HG03558 (cell line): Measurements from ENCODE around the gene UBQLN4.

Experiments
- ATAC-seq: cut with Tn5 transposase; IDR thresholded peaks from one replicate; pipeline ENCODE4 v1.9.1; 2021; ENCODE audit warnings: moderate number of reproducible peaks; ENCODE audit not compliant: unreplicated experiment; ENCODE audit errors: extremely low read depth

Gene UBQLN4

DNA sequence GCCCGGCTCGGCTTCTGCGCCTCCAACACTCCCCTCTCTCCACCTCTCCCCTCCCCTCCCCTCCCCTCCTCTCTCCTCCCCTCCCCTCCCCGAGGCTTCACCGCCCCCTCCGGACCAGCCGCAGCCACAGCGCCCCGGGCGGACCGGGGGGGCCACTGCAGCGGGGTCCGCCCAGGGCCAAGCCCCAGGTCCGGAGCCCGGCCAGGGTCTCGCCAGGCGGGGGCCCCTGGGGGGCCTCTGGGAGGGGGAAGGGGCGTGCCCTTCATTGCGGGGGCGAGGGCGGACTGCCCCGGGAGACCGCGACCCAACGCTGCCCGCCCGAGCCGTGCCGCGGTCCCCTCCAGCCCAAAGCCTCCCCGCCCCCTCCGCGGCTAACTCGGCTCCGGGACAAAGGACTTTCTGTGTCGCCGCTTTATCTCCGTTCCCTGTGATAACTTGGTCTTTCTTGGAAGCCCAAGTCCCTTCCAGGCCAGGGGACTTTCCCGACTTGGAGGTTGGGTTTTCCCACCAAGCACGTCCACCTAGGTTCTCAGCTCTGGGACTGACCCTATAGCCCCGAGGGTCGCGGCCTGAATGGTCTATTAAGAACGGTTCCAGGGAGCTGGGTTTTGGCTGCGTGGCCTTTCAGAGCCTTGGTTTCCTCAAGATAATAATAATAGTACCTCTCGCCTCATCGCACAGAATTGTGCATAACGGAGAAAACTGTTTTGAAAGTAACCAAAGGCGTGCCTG is at the start of gene UBQLN4:
Gene UBQLN4, minus strand, starts transcription at position 31 of the 732 bp plus-strand sequence. CDS start 97 bp downstream, outside the sequence.
- ATAC-seq, result no peak

DNA sequence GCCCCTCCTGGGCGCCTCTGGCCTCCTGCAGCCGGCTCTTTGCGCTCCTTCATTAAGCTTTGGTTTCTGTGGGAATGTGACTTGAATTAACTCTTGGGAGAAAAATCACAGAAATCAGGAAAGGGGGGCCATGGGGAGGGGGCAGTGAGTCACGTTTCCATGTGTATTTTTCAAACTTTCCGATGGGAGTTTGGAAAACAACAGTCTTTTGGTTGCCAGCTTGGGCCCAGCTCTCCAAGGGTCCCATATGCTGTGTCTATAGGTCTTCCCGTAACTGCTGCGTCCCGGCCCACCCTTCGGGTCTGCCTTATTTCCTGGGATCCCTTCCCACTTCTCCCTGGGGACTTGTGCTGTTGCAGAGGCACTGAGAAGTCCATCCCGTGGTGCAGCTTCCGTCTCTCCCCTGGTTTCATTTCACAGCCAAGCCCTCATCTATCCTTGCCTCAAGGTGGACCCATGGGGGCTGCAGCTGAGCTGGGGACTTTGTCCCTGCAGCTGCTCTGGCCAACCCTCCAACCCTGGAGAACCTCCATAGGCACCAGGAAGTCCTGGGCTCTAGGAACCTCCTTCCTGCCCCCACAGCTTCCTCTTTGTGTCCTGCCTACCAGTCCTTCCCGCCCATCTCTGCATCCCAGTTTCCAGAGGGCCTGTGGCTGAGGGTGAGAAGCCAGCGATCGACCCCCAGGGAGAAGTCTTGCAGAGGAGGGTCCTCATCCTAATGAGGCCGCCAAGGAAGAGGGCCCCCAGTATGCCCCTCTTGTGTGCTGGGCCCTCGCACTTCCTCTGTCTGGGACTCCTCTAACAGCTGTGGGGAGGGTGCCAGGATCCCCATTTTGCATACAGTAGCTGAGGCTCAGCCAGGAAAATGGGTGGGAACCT is 49.3 kb upstream of the UBQLN4 start:
- ATAC-seq, result no peak

DNA sequence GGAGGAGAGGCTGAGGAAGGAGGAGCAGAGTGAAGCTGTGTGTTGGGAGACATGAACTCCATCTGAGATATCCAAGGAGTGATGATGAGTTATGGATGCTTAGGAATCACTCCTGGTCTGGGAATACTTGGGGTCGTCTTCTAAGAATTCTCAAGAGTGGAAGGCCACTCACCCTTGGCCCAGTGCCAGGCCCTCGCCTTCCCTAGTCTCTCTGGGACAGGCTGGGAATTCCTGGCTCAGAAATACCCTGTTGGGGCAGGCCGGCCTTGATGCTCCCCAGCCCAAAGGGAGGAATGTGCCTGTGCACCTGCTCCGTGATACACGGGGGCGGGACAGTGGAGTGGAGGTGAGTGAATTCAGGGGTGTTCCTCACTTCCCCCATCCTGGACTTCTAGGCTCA is 48.3 kb upstream of the UBQLN4 start:
- no peak for ATAC-seq

DNA sequence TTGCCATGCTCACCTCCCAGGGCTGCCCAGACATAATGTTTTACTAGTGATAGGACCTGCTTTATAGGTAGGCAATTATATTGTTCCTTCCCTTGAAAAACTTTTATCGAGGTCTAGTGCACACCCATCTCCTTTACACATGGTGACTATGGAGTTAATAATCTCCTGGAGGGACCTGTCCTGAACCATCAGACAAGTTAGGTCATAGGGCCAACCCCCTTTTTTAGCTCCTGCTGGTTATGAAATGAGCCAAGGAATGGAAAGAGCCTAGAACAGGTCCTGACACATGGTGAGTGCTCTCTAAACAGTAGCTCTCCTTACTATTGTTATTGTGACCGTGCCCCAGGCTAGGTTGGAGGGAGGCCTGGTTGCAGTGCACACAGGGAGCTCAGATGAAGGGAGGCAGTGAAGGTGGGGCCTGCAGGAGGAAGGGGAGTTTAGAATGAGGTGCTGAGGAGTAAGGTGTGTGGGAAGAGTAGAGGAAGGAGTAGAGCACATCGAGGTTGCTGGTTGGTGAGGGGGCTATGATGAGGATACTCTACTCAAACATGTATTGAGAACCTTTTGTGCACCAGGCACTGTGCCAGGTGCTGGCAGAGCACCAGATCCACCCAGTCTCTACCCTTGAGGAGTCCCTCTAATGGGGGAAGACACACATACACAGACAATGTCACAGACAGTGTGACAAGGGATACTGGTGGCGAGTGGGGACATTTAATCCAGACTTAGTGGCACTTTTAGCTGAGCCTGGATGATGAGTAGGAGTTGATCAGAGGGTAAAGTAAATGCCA is 46.8 kb upstream of the UBQLN4 start:
- ATAC-seq, result no peak

DNA sequence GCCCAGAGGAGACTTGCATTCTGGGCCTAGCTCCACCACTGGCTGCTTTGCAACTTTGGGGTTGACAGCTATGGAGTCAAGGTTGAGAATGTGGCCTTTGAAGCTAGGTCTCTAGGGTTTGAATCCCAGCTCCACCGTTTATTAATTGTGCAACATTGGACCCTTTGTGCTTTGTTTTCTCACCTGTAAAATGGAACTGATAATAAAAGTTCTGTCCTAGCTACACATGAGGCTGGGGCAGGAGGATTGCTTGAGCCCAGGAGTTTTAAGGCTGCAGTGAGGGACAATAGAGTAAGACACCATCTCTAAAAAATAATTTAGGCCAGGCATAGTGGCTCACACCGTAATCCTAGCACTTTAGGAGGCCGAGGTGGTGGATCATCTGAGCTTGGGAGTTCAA is 45.7 kb upstream of the UBQLN4 start:
- no peak for ATAC-seq

DNA sequence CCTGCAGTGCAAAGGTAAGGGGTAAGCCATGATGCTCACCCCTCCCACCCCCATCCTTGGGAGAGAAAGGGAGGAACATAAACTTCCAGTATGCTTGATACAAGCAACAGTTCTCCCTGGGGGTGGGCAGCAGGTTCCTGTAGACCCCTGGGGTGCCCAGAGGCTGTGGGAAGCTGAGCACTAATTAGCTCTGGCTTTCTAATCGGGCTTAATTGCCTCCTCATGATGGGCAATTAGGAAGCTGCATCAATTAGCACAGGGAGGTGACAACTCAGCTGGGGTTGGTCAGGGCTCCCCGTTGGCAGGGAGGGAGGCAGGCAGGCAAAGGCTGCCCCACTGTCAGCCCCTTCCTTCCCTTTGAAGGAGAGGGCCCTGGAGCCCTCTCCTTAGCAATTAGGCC is 45.2 kb upstream of the UBQLN4 start:
- no peak for ATAC-seq

DNA sequence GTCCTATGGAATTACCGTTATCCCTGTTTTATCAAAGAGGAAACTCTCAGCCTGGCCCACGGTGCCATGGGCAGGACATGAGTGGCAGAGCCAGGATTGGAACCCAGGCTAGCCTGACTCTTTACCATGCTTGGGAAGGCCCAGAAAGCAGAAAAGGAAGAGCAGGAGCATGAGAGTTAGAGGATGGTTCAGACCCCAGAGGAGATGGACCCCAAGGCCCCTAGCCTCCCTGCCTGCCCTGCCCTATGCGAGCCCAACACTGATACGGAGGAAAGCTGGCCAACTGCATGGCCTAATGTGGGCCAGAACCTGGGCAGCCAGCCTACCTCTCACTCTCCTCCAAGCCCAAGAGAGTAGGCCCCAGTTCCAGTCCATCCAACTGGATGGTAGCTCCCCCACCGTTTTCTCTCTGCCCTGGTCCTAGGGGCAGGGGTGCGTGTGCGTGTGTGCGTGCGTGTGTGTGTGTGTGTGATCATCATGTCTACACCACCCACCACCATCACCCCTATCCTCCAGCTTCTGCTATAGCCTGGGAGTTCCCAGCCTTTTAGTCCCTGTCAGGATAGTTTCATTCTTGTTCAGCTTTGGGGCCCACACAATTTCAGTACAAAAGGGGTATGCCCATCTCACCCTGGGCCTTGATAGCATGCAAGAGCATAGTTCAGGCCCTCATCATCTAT is 44.0 kb upstream of the UBQLN4 start:
- no peak for ATAC-seq

DNA sequence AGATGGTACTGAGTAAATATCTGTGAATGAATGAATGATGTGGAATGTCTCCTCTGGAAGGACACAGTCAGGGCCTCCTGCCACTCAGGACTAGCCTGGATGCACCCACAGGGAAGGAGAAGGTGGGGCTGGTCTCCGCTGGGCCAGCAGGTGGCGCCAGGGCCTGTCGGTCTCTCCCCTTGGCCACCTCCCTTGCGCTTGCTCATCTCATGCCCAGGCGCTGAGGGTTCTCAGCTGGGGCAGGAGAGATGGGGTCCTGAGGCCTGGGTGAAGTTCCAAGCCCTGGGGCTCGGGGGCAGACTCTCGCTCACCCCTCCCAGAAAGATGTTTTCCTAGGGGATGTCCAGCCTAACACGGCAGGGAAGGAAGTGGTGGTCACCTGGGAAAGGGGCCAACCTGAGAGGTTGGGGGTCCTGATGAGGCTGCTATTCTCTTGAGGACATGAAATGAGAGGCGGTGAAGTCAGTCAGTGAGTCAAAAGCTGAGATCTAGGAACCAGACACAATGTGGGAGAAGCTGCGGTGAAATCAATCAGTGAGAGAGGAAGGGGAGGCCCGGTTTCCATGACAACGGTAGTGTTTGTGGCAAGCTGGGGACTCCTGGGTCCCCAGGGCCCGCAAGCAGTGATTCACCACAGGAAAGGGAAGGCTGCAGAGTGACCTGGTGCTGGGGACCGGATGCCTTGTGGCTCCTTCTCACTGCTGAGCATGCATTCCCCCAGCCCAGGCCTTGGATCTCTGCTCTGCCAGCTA is 43.2 kb upstream of the UBQLN4 start:
- ATAC-seq, result no peak

DNA sequence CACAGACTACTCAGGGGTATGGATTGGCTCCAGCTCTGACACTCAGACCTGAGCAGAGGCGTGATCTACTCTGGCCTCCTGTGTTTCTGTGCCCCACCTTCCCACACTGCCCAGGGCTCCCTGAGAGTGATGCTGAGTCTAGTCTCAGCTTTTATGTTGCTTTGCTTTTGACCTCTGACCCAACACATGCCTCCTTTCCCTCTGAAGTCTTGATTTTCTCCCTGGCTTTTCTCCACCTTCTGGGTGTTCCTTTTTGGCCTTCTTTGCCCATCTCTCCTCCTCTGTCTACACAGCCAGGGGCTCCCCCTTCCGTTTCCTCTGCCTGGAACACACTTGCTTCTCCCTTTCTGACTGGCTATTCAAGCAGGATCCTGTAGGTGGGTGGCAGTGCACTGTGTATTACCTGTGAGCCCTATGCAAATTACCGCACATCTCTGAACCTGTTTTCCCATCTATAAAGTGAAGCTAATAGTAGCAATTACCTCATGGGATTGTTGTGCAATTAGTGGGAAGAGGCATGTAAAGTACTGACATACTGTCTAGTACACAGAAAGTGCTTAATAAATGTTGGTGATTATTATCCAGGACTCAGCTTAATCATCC is 42.4 kb upstream of the UBQLN4 start:
- no peak for ATAC-seq

DNA sequence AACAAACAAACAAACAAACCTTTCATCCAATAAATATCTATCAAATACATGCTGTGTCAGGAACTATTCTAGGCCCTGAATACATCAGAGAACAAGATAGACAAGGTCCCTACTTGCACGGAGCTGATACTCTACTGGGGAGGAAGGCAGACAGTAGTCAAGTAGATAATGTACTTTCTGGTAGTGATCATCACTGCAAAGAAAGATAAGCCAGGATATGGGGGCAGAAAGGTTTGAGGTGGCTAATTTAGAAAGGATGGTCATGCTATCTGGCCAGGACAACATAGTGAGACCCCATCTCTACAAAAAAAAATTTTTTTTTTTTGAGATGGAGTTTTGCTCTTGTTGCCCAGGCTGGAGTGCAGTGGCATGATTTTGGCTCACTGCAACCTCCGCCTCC is 38.0 kb upstream of the UBQLN4 start:
- no peak for ATAC-seq

DNA sequence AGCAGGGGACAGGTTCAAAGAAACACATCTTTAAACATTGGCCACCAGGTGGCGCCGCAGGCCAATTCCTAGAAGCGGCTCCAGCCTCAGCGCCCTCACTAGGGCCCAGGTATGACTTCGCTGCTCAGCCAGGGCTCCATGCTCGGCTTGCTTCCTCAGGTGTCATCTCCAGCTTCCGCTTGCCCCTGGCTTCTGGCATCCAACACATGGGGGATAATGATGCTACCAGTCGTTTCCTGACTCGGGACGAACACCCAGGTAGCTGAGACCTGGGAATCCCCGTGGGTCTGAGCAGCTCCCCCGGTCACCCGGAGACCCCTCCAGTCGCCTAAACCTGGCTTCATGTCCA is 37.2 kb upstream of the UBQLN4 start:
- ATAC-seq, result no peak

DNA sequence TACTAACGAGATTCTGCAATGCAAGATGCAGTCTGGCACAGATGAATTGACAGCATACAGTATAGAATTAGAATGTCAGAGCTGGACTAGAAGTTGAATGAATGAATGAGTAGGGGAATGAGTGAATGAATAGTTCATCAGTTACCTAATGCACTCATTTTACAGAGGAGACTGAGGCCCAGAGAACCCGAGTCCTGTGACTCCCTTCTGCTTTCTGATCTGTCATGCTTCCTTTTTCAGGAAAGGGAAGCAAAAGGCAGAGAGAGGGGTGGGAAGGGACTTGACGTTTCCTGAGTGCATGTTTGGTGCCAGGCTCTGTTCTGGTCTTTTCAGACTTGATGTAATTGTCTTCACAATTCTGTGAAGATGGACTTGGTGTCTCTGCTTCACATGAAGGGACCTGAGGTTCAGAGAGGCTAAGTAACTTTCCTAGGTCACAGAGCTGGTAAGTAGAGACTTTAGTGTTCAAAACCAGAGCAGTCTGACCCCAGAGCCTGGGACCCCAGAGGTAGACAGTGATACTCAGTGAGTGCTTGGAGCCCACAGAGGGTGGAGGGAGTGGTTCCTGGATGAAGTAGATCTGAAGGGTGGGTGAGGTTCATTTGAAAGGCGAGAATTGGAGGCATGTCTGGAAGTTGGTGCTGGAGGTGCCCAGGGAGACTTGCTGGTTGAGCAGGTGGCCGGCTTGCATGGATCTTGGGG is 36.7 kb upstream of the UBQLN4 start:
- no peak for ATAC-seq

DNA sequence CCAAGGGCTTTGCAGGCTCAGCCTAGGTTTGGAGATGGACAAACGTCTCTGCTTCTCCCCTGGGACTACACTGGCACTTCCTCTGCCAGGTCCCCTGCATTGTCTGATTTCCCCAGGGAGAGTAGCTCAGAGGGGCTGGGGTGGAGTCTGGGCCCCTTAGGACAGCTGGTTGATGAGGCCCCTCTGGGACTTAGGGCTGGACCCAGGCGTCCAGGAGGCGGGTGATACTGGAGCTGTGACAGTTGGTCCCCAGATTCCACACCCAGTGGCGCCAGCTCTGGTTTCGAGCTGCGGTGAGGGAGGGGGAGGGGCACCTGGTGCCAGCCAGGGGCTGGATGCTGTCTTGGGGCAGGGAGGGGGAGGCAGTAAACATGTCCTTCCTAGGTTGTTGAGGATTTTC is 36.1 kb upstream of the UBQLN4 start:
- no peak for ATAC-seq

DNA sequence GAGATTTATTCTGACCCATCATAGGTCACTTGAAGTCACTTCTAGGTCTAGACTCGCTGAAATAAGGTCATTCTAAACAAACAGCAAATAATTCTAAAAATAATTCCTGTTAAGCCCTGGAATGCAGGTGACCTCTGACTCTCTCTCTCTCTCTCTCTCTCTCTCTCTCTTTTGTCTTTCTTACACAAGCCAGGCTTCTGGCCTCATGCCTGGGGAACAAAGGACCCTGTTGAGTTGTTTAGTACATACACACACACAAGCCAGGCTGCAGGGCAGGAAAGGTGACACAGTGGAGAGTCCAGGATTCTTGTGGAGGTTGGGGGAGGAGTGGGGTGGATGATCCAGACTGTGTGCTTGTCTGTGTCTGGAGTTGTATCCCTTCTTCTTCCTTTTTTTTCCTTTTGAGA is 32.7 kb upstream of the UBQLN4 start:
- no peak for ATAC-seq

DNA sequence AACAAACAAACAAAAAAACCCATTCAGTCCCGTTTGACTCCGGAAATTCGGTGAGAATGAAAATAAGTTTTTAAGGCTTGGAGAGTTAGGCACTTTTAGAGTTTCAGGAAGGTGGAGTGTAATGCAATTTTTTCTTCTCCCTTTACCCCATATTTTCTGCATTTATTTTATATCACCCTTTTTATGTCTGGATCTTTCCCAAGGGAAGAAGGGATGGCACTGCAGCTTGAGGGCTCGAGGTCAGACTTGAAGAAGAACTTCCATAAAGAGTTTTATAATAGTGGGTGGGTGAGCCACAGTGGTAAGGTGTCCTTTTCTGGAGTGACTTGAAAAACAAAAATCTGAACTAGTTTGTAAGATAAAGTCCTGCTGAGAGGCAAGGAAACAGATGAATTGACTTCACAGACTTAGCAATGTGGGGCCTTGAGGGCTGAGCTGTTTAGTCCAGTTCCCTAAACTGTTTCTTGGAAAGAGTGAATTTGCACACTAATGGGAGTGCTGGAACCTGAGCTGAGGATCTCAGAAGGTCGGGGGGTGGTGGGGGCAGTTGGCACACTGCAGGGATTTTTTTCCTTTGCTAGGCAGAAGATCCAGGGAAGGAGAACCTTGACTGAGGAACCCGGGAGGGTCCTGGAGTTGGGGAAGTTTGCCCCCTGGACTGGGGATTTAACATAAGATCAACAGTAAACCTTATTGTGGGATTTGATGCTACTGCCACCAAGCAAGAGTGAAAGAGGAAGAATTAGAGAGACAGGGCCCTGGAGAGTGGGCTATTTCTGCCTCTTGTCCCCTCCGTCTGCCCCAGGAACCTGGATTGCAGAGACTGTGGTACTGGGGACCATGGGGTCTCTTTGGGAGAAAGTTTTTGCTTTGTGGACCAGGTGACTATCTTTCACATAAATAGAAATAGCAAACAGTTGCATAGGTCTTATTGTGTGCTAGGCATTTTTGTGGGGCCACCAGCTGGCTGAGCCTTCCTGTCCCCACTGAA is 30.5 kb upstream of the UBQLN4 start:
- ATAC-seq, result no peak

DNA sequence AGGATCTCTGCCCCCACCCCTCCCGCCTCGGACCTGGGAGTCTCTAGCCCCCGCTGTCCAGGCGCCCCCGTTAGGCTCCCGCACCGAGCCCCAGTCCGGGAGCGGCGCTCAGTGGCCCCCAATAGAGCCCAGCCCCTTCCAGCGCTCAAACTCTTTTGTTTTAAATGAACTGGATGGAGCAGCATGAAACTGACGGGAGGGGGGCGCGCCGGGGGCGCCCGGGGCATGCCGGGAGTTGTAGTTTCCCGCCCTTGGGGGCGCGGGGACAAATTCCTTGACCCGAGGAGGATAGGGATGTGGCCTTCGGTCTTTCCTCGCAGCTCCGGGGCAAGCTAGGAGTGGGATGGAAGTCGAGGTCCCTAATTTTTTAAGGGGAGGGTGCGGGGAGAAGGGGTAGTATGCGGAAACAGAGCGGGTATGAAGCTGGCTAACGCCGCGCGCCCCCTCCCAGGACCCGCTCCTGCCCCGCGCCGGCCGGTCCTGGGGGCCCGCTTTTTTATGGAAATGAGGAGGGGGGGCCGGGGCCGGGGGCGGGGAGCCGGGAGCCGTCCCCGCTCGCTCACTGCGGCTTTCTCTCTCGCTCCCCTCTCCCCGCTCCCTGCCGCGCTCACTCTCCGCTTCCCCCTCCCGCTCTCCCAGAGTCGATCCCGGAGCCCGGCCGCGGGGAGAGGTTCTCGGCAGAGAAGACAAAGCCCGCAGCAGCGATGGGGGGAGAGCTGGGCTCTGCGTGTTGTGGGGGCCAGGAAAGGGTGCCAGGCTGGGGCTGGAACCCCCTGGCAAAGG is 28.9 kb upstream of the UBQLN4 start, which contains the start of gene MEX3A:
Gene MEX3A, minus strand, starts transcription at position 157 of the 783 bp plus-strand sequence. CDS start 467 bp downstream, outside the sequence.
- ATAC-seq, result no peak

DNA sequence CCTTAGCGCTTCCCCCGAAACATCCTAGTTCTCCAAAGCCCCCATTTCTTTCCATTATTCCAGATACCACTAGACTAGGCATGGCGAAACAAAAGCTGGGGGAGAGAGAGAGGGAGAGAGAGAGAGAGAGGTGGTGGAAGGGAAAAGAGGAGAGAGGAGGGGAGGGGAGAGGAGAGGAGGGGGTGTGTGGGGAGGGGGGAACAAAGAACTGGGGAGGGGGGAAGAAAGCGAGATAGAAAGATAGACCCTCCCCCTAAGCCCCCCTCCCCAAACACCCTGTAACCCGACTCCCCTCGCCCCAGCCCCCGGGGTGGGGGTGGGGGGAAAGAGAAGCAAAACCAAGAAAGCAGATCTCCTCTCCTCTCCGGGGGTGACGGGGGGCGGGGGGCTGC is 28.3 kb upstream of the UBQLN4 start:
- ATAC-seq, result no peak
